Measurements from ENCODE around the gene PIF1. TPM values are rescaled to one million over a fixed set of nuclear protein-coding genes. Genes with fewer than 3 reads are reported as not detected.

PIF1 gene
- total and polyA plus RNA-seq, 4 donors: 0.42 to 7.3 (median 0.64) TPM

DNA sequence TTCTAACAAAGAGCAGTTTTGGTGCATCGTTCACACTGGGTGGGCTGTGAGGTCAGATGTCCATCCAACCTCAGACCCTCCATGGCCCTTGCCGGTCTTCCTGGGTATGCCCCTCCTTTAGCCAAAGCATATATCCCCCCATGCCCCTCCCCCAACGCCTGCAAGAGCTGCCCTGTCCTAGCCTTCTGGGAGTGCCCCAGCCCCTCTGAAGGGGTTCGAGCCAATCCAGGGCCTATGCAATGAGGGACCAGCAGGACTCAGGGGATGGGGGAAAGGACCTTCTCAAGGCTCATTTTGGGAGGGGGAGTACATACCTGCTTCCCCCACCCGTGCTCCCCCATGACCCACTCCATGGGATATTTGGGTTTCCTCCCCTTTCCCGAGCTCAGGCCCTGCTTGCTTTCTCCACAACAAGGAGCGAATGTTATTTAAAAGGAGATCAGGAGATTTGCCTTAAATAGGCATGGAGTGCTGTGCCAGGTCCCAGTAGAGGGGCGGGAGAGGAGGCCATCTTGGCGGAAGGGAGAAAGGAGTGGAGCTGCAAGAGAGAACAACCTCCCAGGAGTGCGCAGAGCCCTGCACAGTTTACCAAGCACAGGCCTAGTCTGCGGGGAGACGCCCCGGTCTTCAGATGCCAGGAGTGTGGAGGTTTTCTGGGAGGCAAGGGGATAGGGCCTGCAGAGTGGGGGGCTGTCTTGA lies 18.2 kb downstream of the PIF1 start:
- no peak overlapping the region for H3K9ac ChIP-seq (ENCODE audit: low read depth in 1 of 2, low read length in 2 of 2)
- H3K36me3 ChIP-seq (ENCODE audit: control insufficient read depth in 4 of 4, insufficient read depth in 3 of 4, low read depth in 1 of 4, low read length in 3 of 4): no peaks in the 10 kb centered on the region
- 83% methylated on average over 13 of the region's 13 CpGs for WGBS
- no peak overlapping the region for H3K4me3 ChIP-seq (ENCODE audit: low read depth in 1 of 3, low read length in 3 of 3)
- TF ChIP-seq YY1 (IDR thresholded peaks at IDR 0.05) (no peak), FOXA1 (IDR thresholded peaks at IDR 0.05) (no peak), RXRA (IDR thresholded peaks at IDR 0.05) (no peak), FOXA2 (IDR thresholded peaks at IDR 0.05) (no peak), MAX (IDR thresholded peaks at IDR 0.05) (no peak), GABPA (IDR thresholded peaks at IDR 0.05 in 1 of 2, conservative IDR thresholded peaks at IDR 0.05 in 1 of 2) (no peak), NR2F2 (IDR thresholded peaks at IDR 0.05) (no peak), TAF1 (conservative IDR thresholded peaks at IDR 0.05) (no peak), SP1 (IDR thresholded peaks at IDR 0.05) (no peak), HNF4A (conservative IDR thresholded peaks at IDR 0.05) (no peak), JUND (IDR thresholded peaks at IDR 0.05) (no peak)
- TF ChIP-seq, protein P1, sequence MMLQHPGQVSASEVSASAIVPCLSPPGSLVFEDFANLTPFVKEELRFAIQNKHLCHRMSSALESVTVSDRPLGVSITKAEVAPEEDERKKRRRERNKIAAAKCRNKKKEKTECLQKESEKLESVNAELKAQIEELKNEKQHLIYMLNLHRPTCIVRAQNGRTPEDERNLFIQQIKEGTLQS (IDR thresholded peaks at IDR 0.05): no peak
- DNase-seq (ENCODE audit: low spot score): no peak
- no peak overlapping the region for H3K27ac ChIP-seq (ENCODE audit: low read depth in 1 of 2, low read length in 2 of 2)
- peaks cover 0 to 2% (median 0%) of the 10 kb centered on the region in 4 donors for H3K4me1 ChIP-seq (ENCODE audit: control insufficient read depth in 4 of 4, insufficient read depth in 4 of 4, low read length in 3 of 4)
- no peaks in the 10 kb centered on the region for H3K9me3 ChIP-seq (ENCODE audit: control insufficient read depth in 4 of 4, low read length in 3 of 4)
- H3K27me3 ChIP-seq (ENCODE audit: control insufficient read depth in 4 of 4, insufficient read depth in 4 of 4, low read length in 3 of 4): no peaks in the 10 kb centered on the region

GRCh38 chr15:64806509-64806908 lies 18.9 kb downstream of the PIF1 start:
- H3K9me3 ChIP-seq (ENCODE audit: control insufficient read depth in 4 of 4, low read length in 3 of 4): no peaks in the 10 kb centered on the region
- H3K9ac ChIP-seq (ENCODE audit: low read depth in 1 of 2, low read length in 2 of 2): no peak overlapping the region
- H3K27ac ChIP-seq (ENCODE audit: low read depth in 1 of 2, low read length in 2 of 2): no peak overlapping the region
- no peaks in the 10 kb centered on the region for H3K27me3 ChIP-seq (ENCODE audit: control insufficient read depth in 4 of 4, insufficient read depth in 4 of 4, low read length in 3 of 4)
- H3K36me3 ChIP-seq (ENCODE audit: control insufficient read depth in 4 of 4, insufficient read depth in 3 of 4, low read depth in 1 of 4, low read length in 3 of 4): no peaks in the 10 kb centered on the region
- DNase-seq (ENCODE audit: low spot score): no peak
- H3K4me1 ChIP-seq (ENCODE audit: control insufficient read depth in 4 of 4, insufficient read depth in 4 of 4, low read length in 3 of 4): peaks cover 0 to 2% (median 0%) of the 10 kb centered on the region in 4 donors
- TF ChIP-seq, protein P1 (IDR thresholded peaks at IDR 0.05): no peak
- TF ChIP-seq YY1 (IDR thresholded peaks at IDR 0.05) (no peak), REST (IDR thresholded peaks at IDR 0.05) (no peak), FOXA2 (IDR thresholded peaks at IDR 0.05) (no peak)
- 91% methylated on average over 6 of the region's 6 CpGs for WGBS
- no peak overlapping the region for H3K4me3 ChIP-seq (ENCODE audit: low read depth in 1 of 3, low read length in 3 of 3)

GRCh38 chr15:64804619-64805018 lies 20.8 kb downstream of the PIF1 start:
- 44% methylated on average over 2 of the region's 2 CpGs for WGBS
- no peak for DNase-seq (ENCODE audit: low spot score)
- no peaks in the 10 kb centered on the region for H3K27me3 ChIP-seq (ENCODE audit: control insufficient read depth in 4 of 4, insufficient read depth in 4 of 4, low read length in 3 of 4)
- no peaks in the 10 kb centered on the region for H3K36me3 ChIP-seq (ENCODE audit: control insufficient read depth in 4 of 4, insufficient read depth in 3 of 4, low read depth in 1 of 4, low read length in 3 of 4)
- no peak for TF ChIP-seq GABPA (IDR thresholded peaks at IDR 0.05 in 1 of 2, conservative IDR thresholded peaks at IDR 0.05 in 1 of 2)
- TF ChIP-seq YY1 (IDR thresholded peaks at IDR 0.05): no peak
- no peak for TF ChIP-seq FOXA1 (IDR thresholded peaks at IDR 0.05)
- TF ChIP-seq REST (IDR thresholded peaks at IDR 0.05): no peak
- no peak for TF ChIP-seq RXRA (IDR thresholded peaks at IDR 0.05)
- TF ChIP-seq MAX (IDR thresholded peaks at IDR 0.05): no peak
- no peak for TF ChIP-seq HNF4G (IDR thresholded peaks at IDR 0.05)
- TF ChIP-seq JUND (IDR thresholded peaks at IDR 0.05): no peak
- TF ChIP-seq EGR1 (IDR thresholded peaks at IDR 0.05; ENCODE audit: low read depth in 2 of 2): no peak
- no peak for TF ChIP-seq RAD21 (IDR thresholded peaks at IDR 0.05)
- TF ChIP-seq, protein P1 (IDR thresholded peaks at IDR 0.05): no peak
- TF ChIP-seq NR2F2 (IDR thresholded peaks at IDR 0.05): no peak
- no peak overlapping the region for H3K27ac ChIP-seq (ENCODE audit: low read depth in 1 of 2, low read length in 2 of 2)
- no peak overlapping the region for H3K9ac ChIP-seq (ENCODE audit: low read depth in 1 of 2, low read length in 2 of 2)
- H3K9me3 ChIP-seq (ENCODE audit: control insufficient read depth in 4 of 4, low read length in 3 of 4): no peaks in the 10 kb centered on the region
- no peak overlapping the region for H3K4me3 ChIP-seq (ENCODE audit: low read depth in 1 of 3, low read length in 3 of 3)
- H3K4me1 ChIP-seq (ENCODE audit: control insufficient read depth in 4 of 4, insufficient read depth in 4 of 4, low read length in 3 of 4): peaks cover 0 to under 1% (median 0%) of the 10 kb centered on the region in 4 donors

Data from liver (tissue), 9 donors.